Hepatocyte (in vitro differentiated cells): ENCODE data around the gene WDR1. TPM values are rescaled to one million over a fixed set of nuclear protein-coding genes. Genes with fewer than 3 reads are reported as not detected.

Experiments
- DNase-seq: peaks from one replicate; pipeline ENCODE4 v3.0.0-alpha.2; 2016; ENCODE audit warnings: low spot score
- H2AFZ ChIP-seq: fragments of 200-600 bp; sonication (generic); 2 replicates; pipeline ENCODE4 v1.6.0; 2016; ENCODE audit warnings: antibody characterized with exemption, mild to moderate bottlenecking
- H3K27ac ChIP-seq: fragments of 200-600 bp; sonication (generic); 2 replicates; pipeline ENCODE4 v1.5.1; 2016; ENCODE audit warnings: mild to moderate bottlenecking
- H3K27me3 ChIP-seq: fragments of 200-600 bp; sonication (generic); 2 replicates; pipeline ENCODE4 v1.6.1; 2016
- H3K36me3 ChIP-seq: fragments of 200-600 bp; sonication (generic); replicated peaks from 2 replicates; pipeline ENCODE4 v1.5.1; 2016; ENCODE audit warnings: low read depth; ENCODE audit not compliant: insufficient read depth
- H3K4me1 ChIP-seq: fragments of 200-600 bp; sonication (generic); 2 replicates; pipeline ENCODE4 v1.5.1; 2016; ENCODE audit warnings: mild to moderate bottlenecking, moderate library complexity; ENCODE audit not compliant: insufficient read depth
- H3K4me2 ChIP-seq: fragments of 200-600 bp; sonication (generic); 2 replicates; pipeline ENCODE4 v1.6.0; 2016
- H3K4me3 ChIP-seq: fragments of 200-600 bp; sonication (generic); 2 replicates; pipeline ENCODE4 v1.5.1; 2016; ENCODE audit warnings: mild to moderate bottlenecking
- H3K79me2 ChIP-seq: fragments of 200-600 bp; sonication (generic); 2 replicates; pipeline ENCODE4 v1.6.0; 2017; ENCODE audit warnings: mild to moderate bottlenecking
- H3K9me2 ChIP-seq: fragments of 200-600 bp; sonication (generic); replicated peaks from 2 replicates; pipeline ENCODE4 v1.6.0; 2017; ENCODE audit warnings: mild to moderate bottlenecking; ENCODE audit not compliant: insufficient read depth
- H3K9me3 ChIP-seq: fragments of 200-600 bp; sonication (generic); 2 replicates; pipeline ENCODE4 v1.5.1; 2016; ENCODE audit warnings: low read depth, mild to moderate bottlenecking
- H4K20me1 ChIP-seq: fragments of 200-600 bp; sonication (generic); 2 replicates; pipeline ENCODE4 v1.6.0; 2016; ENCODE audit warnings: mild to moderate bottlenecking; ENCODE audit not compliant: insufficient read depth, poor library complexity, severe bottlenecking
- CTCF ChIP-seq: fragments of 200-600 bp; sonication (generic); IDR thresholded peaks from 2 replicates; pipeline ENCODE4 v1.5.1; 2016; ENCODE audit warnings: antibody characterized with exemption, mild to moderate bottlenecking; ENCODE audit not compliant: poor library complexity
- EZH2 ChIP-seq: fragments of 200-600 bp; sonication (generic); IDR thresholded peaks from 2 replicates; pipeline ENCODE4 v1.6.1; 2016; ENCODE audit warnings: antibody characterized with exemption, mild to moderate bottlenecking, borderline replicate concordance
- EZH2phosphoT487 ChIP-seq: fragments of 200-600 bp; sonication (generic); IDR thresholded peaks from one replicate; pipeline ENCODE4 v1.6.1; 2018; ENCODE audit warnings: antibody characterized with exemption, mild to moderate bottlenecking, low read depth, moderate library complexity; ENCODE audit not compliant: unreplicated experiment, severe bottlenecking
- WGBS: methylation state at CpG from one replicate; pipeline ENCODE4 v1.1.6; 2016; ENCODE audit warnings: low lambda C conversion rate; ENCODE audit errors: missing lambda C conversion rate; 5-methylcytosine and 5-hydroxymethylcytosine counted together
- polyA plus RNA-seq: library from polyadenylated mRNA; unstranded; fragments of >200 nt; fragmentation: Nextera tagmentation; extraction: Ambion mirVana; gene quantifications from 2 replicates; pipeline ENCODE4 v1.2.1, GENCODE V29; 2016
- total RNA-seq: library from RNA; depleted of rRNA; stranded (reverse); fragments of >200 nt; gene quantifications from 2 replicates; pipeline ENCODE4 v1.2.3, GENCODE V29; 2014

The WDR1 gene
- total RNA-seq (169 and 176 TPM in 2 replicates), polyA plus RNA-seq (177 and 179 TPM in 2 replicates)

- Histone ChIP-seq H3K79me2 (peaks cover 43% of the 10 kb centered on the region), H3K27ac (peak within 1 kb of the TSS; percentile 98), H2AFZ (no peak within 1 kb of the TSS), H4K20me1 (peaks cover 39% of the 10 kb centered on the region), H3K36me3 (no peaks in the 10 kb centered on the region), H3K9me3 (no peaks in the 10 kb centered on the region), H3K4me3 (peak within 1 kb of the TSS; percentile 88), H3K27me3 (no peaks in the 10 kb centered on the region), H3K4me2 (peak within 1 kb of the TSS; percentile 94), H3K4me1 (peaks cover 29% of the 10 kb centered on the region), H3K9me2 (no peaks in the 10 kb centered on the region)
- WGBS: under 1% methylated on average over 51 of the region's 97 CpGs
- TF ChIP-seq CTCF (no peak), EZH2 (no peak), EZH2phosphoT487 (no peak)
- peak; percentile 98 for DNase-seq
Observed at GRCh38 chr4:10116569-10117358, at the start of gene WDR1. Gene WDR1 (minus strand): TSS chr4:10116799. CDS start chr4:10116666, 133 bp downstream.

- 35% methylated on average over 3 of the region's 3 CpGs for WGBS
- Histone ChIP-seq H3K79me2 (no peaks in the 10 kb centered on the region), H3K27ac (no peak overlapping the region), H4K20me1 (no peaks in the 10 kb centered on the region), H3K36me3 (no peaks in the 10 kb centered on the region), H2AFZ (no peak overlapping the region), H3K9me2 (no peaks in the 10 kb centered on the region), H3K4me3 (no peak overlapping the region), H3K9me3 (no peaks in the 10 kb centered on the region), H3K4me1 (peaks cover 22% of the 10 kb centered on the region), H3K27me3 (no peaks in the 10 kb centered on the region), H3K4me2 (no peak overlapping the region)
- DNase-seq: peak; percentile 63
- no peak for TF ChIP-seq EZH2
- peak; percentile 64 for TF ChIP-seq CTCF
Observed at GRCh38 chr4:10164877-10165283, 48.3 kb upstream of the WDR1 start.

GRCh38 chr4:10163296-10163695 is 46.7 kb upstream of the WDR1 start:
- H3K4me3 ChIP-seq: no peak overlapping the region
- H4K20me1 ChIP-seq: no peaks in the 10 kb centered on the region
- no peak for DNase-seq
- TF ChIP-seq EZH2 (no peak), EZH2phosphoT487 (no peak), CTCF (no peak)
- H3K79me2 ChIP-seq: no peaks in the 10 kb centered on the region
- WGBS: 94% methylated on average over 1 of the region's 1 CpG
- H3K9me3 ChIP-seq: no peaks in the 10 kb centered on the region
- peaks cover 22% of the 10 kb centered on the region for H3K4me1 ChIP-seq
- no peaks in the 10 kb centered on the region for H3K9me2 ChIP-seq
- no peak overlapping the region for H2AFZ ChIP-seq
- no peak overlapping the region for H3K4me2 ChIP-seq
- H3K36me3 ChIP-seq: no peaks in the 10 kb centered on the region
- H3K27me3 ChIP-seq: no peaks in the 10 kb centered on the region
- H3K27ac ChIP-seq: peak overlapping the region; percentile 59
